ENCODE data around the gene GADD45B. TPM values are rescaled to one million over a fixed set of nuclear protein-coding genes. Genes with fewer than 3 reads are reported as not detected.

The GADD45B gene
- total and polyA plus RNA-seq, 10 of the 15 experiments (the other 5 are each of a cell fraction or from before 2014, with no cell fraction given): 2.4 to 180 (median 91.1) TPM

DNA sequence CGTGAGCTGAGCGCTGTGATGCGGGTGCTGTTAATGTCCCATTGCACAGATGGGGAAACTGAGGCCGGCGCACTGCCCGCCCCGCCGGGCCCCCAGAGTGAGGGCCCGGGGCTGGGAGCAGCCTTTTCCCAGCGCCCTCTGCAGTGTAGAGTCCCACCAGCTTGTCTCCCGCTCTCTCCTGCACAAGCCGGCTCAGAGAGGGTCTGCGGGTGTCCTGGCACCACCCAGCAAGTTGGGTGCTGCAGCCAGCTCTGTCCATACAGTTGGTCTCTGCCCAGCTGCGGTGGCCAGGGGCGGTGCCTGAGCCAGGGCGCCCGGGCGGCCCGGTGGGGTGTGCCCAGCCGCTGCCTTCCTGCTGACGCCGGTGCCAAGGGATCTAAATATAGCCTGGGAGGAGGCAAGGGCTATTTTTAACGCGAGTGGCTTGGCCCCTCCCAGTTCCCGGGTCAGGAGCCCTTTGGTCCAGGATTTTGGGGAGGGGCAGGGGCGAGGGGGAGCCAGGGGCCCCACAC, 19.3 kb downstream of the GADD45B start:
- no peaks in the 10 kb centered on the region for H3K9me3 ChIP-seq (replicated peaks; ENCODE audit: control insufficient read depth, insufficient read depth, low read length)
- H3K27ac ChIP-seq (ENCODE audit: control insufficient read depth, insufficient read depth): no peak overlapping the region
- intact Hi-C loops (cut with micrococcal nuclease; ENCODE audit: unreplicated experiment): no loop called here
- H3K79me2 ChIP-seq (ENCODE audit: control insufficient read depth, insufficient read depth, low read length): no peaks in the 10 kb centered on the region
- peaks cover 17% of the 10 kb centered on the region for H3K4me1 ChIP-seq (ENCODE audit: control insufficient read depth, insufficient read depth, low read length)
- in situ Hi-C loops (cut with MboI): no loop called here
- 7% methylated on average over 22 of the region's 26 CpGs for WGBS (ENCODE audit: insufficient coverage, insufficient replicate concordance, low lambda C conversion rate, missing lambda C conversion rate)
- peak overlapping the region; percentile 77 for H3K4me3 ChIP-seq
- ChIA-PET SMC1A (ENCODE audit: uncharacterized antibody, unreplicated experiment) (interaction anchor here (1.3 kb wide), 1 partner anchor 67 kb away, joined by 4 read pairs; no protein-coding TSS in a partner anchor), POLR2A (no interaction called here), CTCF (interaction anchor here (0.9 kb wide), 1 partner anchor 19 kb away, joined by 3 read pairs; the partner anchor contains the start of gene GADD45B), RAD21 (ENCODE audit: unreplicated experiment) (interaction anchor here (0.8 kb wide), 1 partner anchor 115 kb away, joined by 3 read pairs; no protein-coding TSS in a partner anchor)
- no peaks in the 10 kb centered on the region; a peak in 1 of 4 replicates for H3K27me3 ChIP-seq (replicated peaks in 1 of 2; ENCODE audit: control insufficient read depth in 2 of 2, insufficient read depth in 2 of 2, low read length in 1 of 2)
- peak overlapping the region; percentile 98 for H3K4me2 ChIP-seq (ENCODE audit: control insufficient read depth, insufficient read depth)
- BruUV-seq (replicated peaks): no TSS peak
- ATAC-seq: peak; percentile 58
- TF ChIP-seq NR2F1 (conservative IDR thresholded peaks at IDR 0.05) (no peak), MYB (IDR thresholded peaks at IDR 0.05; ENCODE audit: borderline replicate concordance, low read depth, low read length) (no peak), TARDBP (IDR thresholded peaks at IDR 0.05; ENCODE audit: borderline replicate concordance) (no peak), CREB1 (IDR thresholded peaks at IDR 0.05; ENCODE audit: low read depth) (0 out of 2 replicates have a peak, but pooled peaks have one; percentile 7), POLR2A (IDR thresholded peaks at IDR 0.05; ENCODE audit: low read depth, low read length) (no peak; the same call in 1 of the 2 replicates), SMARCA5 (IDR thresholded peaks at IDR 0.05) (peak; percentile 76), NBN (IDR thresholded peaks at IDR 0.05) (0 out of 2 replicates have a peak, but pooled peaks have one; percentile 36), IKZF1 (conservative IDR thresholded peaks at IDR 0.05) (0 out of 2 replicates have a peak, but pooled peaks have one; percentile 10), MYC (IDR thresholded peaks at IDR 0.05; ENCODE audit: insufficient read depth, insufficient read length, insufficient replicate concordance, low read length, severe bottlenecking) (no peak), YY1 (IDR thresholded peaks at IDR 0.05; ENCODE audit: low read depth, low read length) (0 out of 2 replicates have a peak, but pooled peaks have one; percentile 3), ZZZ3 (IDR thresholded peaks at IDR 0.05; ENCODE audit: control insufficient read depth, insufficient read length, low read depth) (no peak), BHLHE40 (IDR thresholded peaks at IDR 0.05; ENCODE audit: borderline replicate concordance in 1 of 2, low read depth in 2 of 2, low read length in 1 of 2) (peak in 1 of 2 experiments; percentile 3; a peak in 1 of 4 replicates), HDAC6 (IDR thresholded peaks at IDR 0.05; ENCODE audit: unreplicated experiment) (no peak), PAX8 (IDR thresholded peaks at IDR 0.05) (no peak), ZNF217 (IDR thresholded peaks at IDR 0.05) (0 out of 2 replicates have a peak, but pooled peaks have one; percentile 29)
- TF ChIP-seq, protein P1, sequence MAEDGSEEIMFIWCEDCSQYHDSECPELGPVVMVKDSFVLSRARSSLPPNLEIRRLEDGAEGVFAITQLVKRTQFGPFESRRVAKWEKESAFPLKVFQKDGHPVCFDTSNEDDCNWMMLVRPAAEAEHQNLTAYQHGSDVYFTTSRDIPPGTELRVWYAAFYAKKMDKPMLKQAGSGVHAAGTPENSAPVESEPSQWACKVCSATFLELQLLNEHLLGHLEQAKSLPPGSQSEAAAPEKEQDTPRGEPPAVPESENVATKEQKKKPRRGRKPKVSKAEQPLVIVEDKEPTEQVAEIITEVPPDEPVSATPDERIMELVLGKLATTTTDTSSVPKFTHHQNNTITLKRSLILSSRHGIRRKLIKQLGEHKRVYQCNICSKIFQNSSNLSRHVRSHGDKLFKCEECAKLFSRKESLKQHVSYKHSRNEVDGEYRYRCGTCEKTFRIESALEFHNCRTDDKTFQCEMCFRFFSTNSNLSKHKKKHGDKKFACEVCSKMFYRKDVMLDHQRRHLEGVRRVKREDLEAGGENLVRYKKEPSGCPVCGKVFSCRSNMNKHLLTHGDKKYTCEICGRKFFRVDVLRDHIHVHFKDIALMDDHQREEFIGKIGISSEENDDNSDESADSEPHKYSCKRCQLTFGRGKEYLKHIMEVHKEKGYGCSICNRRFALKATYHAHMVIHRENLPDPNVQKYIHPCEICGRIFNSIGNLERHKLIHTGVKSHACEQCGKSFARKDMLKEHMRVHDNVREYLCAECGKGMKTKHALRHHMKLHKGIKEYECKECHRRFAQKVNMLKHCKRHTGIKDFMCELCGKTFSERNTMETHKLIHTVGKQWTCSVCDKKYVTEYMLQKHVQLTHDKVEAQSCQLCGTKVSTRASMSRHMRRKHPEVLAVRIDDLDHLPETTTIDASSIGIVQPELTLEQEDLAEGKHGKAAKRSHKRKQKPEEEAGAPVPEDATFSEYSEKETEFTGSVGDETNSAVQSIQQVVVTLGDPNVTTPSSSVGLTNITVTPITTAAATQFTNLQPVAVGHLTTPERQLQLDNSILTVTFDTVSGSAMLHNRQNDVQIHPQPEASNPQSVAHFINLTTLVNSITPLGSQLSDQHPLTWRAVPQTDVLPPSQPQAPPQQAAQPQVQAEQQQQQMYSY (CRISPR knock-in tag; IDR thresholded peaks at IDR 0.05): no peak
- peak overlapping the region; percentile 67 for H2AFZ ChIP-seq (ENCODE audit: control insufficient read depth, low read depth, low read length)
- H3K9ac ChIP-seq (ENCODE audit: control insufficient read depth, insufficient read depth, low read length): peak overlapping the region; percentile 34; the same call in 1 of the 2 replicates
- H3K36me3 ChIP-seq (ENCODE audit: control insufficient read depth in 2 of 2, insufficient read depth in 2 of 2, low read length in 1 of 2): no peaks in the 10 kb centered on the region
- H4K20me1 ChIP-seq (ENCODE audit: control insufficient read depth, insufficient read depth): no peaks in the 10 kb centered on the region
- DNase-seq (ENCODE audit: low read depth, low spot score): no peak
- FAIRE-seq: no peak
